RWPE1 (cell line): Measurements from ENCODE around the gene HDLBP.
"Not testable (repeated sequence)": the region's sequence is repeated elsewhere in the genome, so short reads cannot be mapped to it uniquely, and the experiment has no call there.

Source experiments
- CTCF ChIA-PET: fragments of 350-600 bp; sonication (Branson Sonifier 250); formaldehyde crosslinking; extraction: SDS; loops from one replicate; lab custom pipeline; 2021; lab: Yijun Ruan, JAX
- POLR2A ChIA-PET: fragments of 400-600 bp; formaldehyde crosslinking; extraction: SDS; loops from one replicate; lab custom pipeline; 2020; ENCODE audit warnings: antibody characterized with exemption; ENCODE audit not compliant: low non-redundant PET; lab: Yijun Ruan, JAX
- DNase-seq: peaks from one replicate; pipeline ENCODE4 v3.0.0; 2012; ENCODE audit warnings: low spot score
- H3K27ac ChIP-seq: fragments of 450-650 bp; 2 replicates; pipeline ENCODE4 v1.5.1; 2017
- CTCF ChIP-seq: fragments of 450-650 bp; conservative IDR thresholded peaks from 2 replicates; pipeline ENCODE4 v1.5.1; 2017; ENCODE audit warnings: low read depth, mild to moderate bottlenecking

HDLBP gene

GRCh38 chr2:241302759-241303651, 12.5 kb downstream of the HDLBP start:
- CTCF ChIA-PET: interaction anchor here (1.0 kb wide), 1 partner anchor 20 kb away, joined by 3 read pairs; no protein-coding TSS in a partner anchor
- POLR2A ChIA-PET: interaction anchor here (0.8 kb wide), 1 partner anchor 12 kb away, joined by 3 read pairs; the partner anchor contains the start of genes HDLBP and SEPTIN2
- H3K27ac ChIP-seq: peak overlapping the region; percentile 35
- DNase-seq: no peak
- TF ChIP-seq CTCF: no peak

GRCh38 chr2:241302083-241302482, 13.4 kb downstream of the HDLBP start:
- no peak for DNase-seq
- no peak for TF ChIP-seq CTCF
- H3K27ac ChIP-seq: no peak overlapping the region
- ChIA-PET CTCF (interaction anchor here (1.0 kb wide), 1 partner anchor 19 kb away, joined by 3 read pairs; no protein-coding TSS in a partner anchor), POLR2A (no interaction called here)

DNA sequence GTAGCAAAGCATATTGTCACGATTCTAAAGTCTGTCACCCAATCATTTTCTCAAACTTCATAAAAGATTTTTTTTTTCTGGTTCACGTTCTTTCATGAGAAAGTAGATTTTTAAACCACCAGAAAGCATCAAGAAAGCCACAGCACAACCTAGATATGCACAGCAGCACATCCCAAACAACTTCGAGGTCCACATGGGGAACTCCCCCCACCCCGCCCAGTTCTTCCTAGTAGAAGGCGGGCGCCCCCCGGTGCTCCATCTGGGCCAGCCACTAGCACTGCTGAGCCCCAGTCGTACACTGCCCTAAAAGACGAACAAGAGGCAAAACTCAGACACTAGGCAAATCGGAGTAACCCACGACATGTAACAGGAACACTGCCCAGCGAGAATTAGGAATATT, 15.5 kb downstream of the HDLBP start:
- no peak overlapping the region for H3K27ac ChIP-seq
- ChIA-PET POLR2A (no interaction called here), CTCF (interaction anchor here (1.5 kb wide), 1 partner anchor 11 kb away, joined by 3 read pairs; no protein-coding TSS in a partner anchor)
- no peak for DNase-seq
- no peak for TF ChIP-seq CTCF

DNA sequence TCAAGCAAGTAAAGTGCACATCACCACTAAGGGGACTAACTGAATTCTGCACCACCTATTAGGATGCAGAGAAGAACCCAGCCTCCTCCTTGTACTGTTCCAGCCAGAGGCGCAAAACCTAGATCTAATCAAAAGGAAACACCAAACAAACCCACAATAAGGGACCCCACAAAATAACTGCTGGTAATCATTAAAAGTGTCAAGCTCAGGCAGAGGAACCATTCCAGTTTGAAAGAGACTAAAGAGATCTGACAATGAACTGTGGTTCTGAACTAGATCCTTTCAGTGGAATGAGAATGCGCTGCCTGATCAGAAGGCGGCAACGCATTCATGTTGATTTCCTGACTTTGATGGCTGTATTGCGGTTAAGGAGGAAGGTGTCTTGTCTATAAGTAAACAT, 16.8 kb downstream of the HDLBP start:
- CTCF ChIA-PET: interaction anchor here (1.5 kb wide), 1 partner anchor 10 kb away, joined by 3 read pairs; no protein-coding TSS in a partner anchor
- no peak for TF ChIP-seq CTCF
- no peak for DNase-seq
- POLR2A ChIA-PET: no interaction called here
- no peak overlapping the region for H3K27ac ChIP-seq

GRCh38 chr2:241296767-241297166, 18.7 kb downstream of the HDLBP start:
- no peak overlapping the region for H3K27ac ChIP-seq
- POLR2A ChIA-PET: no interaction called here
- TF ChIP-seq CTCF: no peak
- DNase-seq: no peak
- CTCF ChIA-PET: interaction anchor here (0.7 kb wide), 1 partner anchor 20 kb away, joined by 3 read pairs; no protein-coding TSS in a partner anchor

- no peak overlapping the region for H3K27ac ChIP-seq
- DNase-seq: no peak
- CTCF ChIA-PET: interaction anchor here (0.7 kb wide), 1 partner anchor 303 kb away, joined by 5 read pairs; no protein-coding TSS in a partner anchor
- no peak for TF ChIP-seq CTCF
- POLR2A ChIA-PET: no interaction called here
These were observed 20.0 kb downstream of the HDLBP start for GRCh38 chr2:241295326-241296095.

DNA sequence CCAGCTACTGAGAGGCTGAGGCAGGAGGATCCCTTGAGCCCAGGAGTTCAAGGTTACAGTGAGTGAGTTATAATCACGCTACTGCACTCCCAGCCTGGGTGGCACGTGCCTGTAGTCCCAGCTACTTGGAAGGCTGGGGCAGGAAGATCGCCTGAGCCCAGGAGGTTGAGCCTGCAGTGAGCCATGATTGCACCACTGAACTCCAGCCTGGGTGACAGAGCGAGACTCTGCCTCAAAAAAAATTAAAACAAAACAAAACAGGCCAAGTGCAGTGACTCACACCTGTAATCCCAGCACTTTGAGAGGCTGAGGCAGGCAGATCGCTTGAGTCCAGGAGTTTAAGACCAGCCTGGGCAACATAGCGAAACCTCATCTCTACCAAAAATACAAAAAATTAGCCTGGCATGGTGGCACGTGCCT, 22.1 kb downstream of the HDLBP start:
- DNase-seq, POLR2A ChIA-PET: not testable (repeated sequence)
- CTCF ChIA-PET: interaction anchor here (0.6 kb wide), 1 partner anchor 26 kb away, joined by 3 read pairs; no protein-coding TSS in a partner anchor
- peak overlapping the region; percentile 68 for H3K27ac ChIP-seq
